IMR-90 (cell line): ENCODE results near the gene ZNF763.

ENCODE experiments used
- CEBPB ChIP-seq: IDR thresholded peaks from 2 replicates; pipeline ENCODE4 v1.6.1; 2012; ENCODE audit warnings: low read depth, low read length, improper control_type of control experiment
- FOS ChIP-seq: fragments of 150-350 bp; IDR thresholded peaks from 2 replicates; pipeline ENCODE4 v1.6.1; 2016; ENCODE audit warnings: low read depth, low read length
- MXI1 ChIP-seq: IDR thresholded peaks from 2 replicates; pipeline ENCODE4 v1.6.1; 2012; ENCODE audit warnings: low read depth, mild to moderate bottlenecking, low read length, moderate library complexity, borderline replicate concordance
- NFE2L2 ChIP-seq: fragments of 150-350 bp; IDR thresholded peaks from 2 replicates; pipeline ENCODE4 v1.6.1; 2016; ENCODE audit warnings: low read depth, mild to moderate bottlenecking, low read length
- POLR2A ChIP-seq: IDR thresholded peaks from 2 replicates; pipeline ENCODE4 v1.6.1; 2012; ENCODE audit warnings: mild to moderate bottlenecking, low read depth, low read length
- RAD21 ChIP-seq: IDR thresholded peaks from 2 replicates; pipeline ENCODE4 v1.6.1; 2012; ENCODE audit warnings: low read length, improper control_type of control experiment
- RCOR1 ChIP-seq: IDR thresholded peaks from 2 replicates; pipeline ENCODE4 v1.6.1; 2012; ENCODE audit warnings: mild to moderate bottlenecking, low read length, improper control_type of control experiment; ENCODE audit not compliant: insufficient replicate concordance
- SMC3 ChIP-seq: fragments of 150-350 bp; IDR thresholded peaks from 2 replicates; pipeline ENCODE4 v1.6.1; 2016; ENCODE audit warnings: low read depth, mild to moderate bottlenecking, antibody characterized with exemption, low read length, moderate library complexity
- USF2 ChIP-seq: fragments of 150-350 bp; IDR thresholded peaks from 2 replicates; pipeline ENCODE4 v1.6.1; 2017; ENCODE audit warnings: mild to moderate bottlenecking, antibody characterized with exemption, low read length, low read depth
- TF ChIP-seq, protein P1 (sequence below): conservative IDR thresholded peaks from 2 replicates; pipeline ENCODE4 v1.5.1; 2012; ENCODE audit warnings: mild to moderate bottlenecking, low read depth, low read length, improper control_type of control experiment

- TF ChIP-seq NFE2L2, result no peak
- TF ChIP-seq, protein P1, sequence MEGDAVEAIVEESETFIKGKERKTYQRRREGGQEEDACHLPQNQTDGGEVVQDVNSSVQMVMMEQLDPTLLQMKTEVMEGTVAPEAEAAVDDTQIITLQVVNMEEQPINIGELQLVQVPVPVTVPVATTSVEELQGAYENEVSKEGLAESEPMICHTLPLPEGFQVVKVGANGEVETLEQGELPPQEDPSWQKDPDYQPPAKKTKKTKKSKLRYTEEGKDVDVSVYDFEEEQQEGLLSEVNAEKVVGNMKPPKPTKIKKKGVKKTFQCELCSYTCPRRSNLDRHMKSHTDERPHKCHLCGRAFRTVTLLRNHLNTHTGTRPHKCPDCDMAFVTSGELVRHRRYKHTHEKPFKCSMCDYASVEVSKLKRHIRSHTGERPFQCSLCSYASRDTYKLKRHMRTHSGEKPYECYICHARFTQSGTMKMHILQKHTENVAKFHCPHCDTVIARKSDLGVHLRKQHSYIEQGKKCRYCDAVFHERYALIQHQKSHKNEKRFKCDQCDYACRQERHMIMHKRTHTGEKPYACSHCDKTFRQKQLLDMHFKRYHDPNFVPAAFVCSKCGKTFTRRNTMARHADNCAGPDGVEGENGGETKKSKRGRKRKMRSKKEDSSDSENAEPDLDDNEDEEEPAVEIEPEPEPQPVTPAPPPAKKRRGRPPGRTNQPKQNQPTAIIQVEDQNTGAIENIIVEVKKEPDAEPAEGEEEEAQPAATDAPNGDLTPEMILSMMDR, result no peak
- no peak for TF ChIP-seq MXI1
- no peak for TF ChIP-seq CEBPB
- no peak for TF ChIP-seq SMC3
- TF ChIP-seq RCOR1, result no peak
- no peak for TF ChIP-seq RAD21
- no peak for TF ChIP-seq USF2
- no peak for TF ChIP-seq POLR2A
- TF ChIP-seq FOS, result no peak
Measured at GRCh38 chr19:11944656-11945055, 20.2 kb upstream of the ZNF763 start.
